HEK293 (cell line): Measurements from ENCODE around the gene KCNIP2.

Experiments
- CTCF ChIA-PET: fragments of 350-600 bp; formaldehyde crosslinking; extraction: SDS; loops from one replicate; lab custom pipeline; 2021; ENCODE audit warnings: antibody characterized with exemption; lab: Yijun Ruan, JAX
- POLR2A ChIA-PET: fragments of 300-600 bp; formaldehyde crosslinking; extraction: SDS; loops from one replicate; lab custom pipeline; 2020; ENCODE audit warnings: antibody characterized with exemption, inconsistent platforms; lab: Yijun Ruan, JAX
- H3K27ac ChIP-seq: fragments of 200-500 bp; sonication (Bioruptor generic); 2 replicates; pipeline ENCODE4 v1.5.1; 2014; ENCODE audit warnings: low read depth, low read length, control low read depth, inconsistent platforms; ENCODE audit errors: extremely low read depth
- H3K36me3 ChIP-seq, 2 experiments: fragments of 200-500 bp in 1 of 2; sonication (Bioruptor generic) in 1 of 2; 1 replicate in 1 of 2; 2 replicates in 1 of 2; pipeline ENCODE4 v1.5.1; 2014 to 2017; ENCODE audit warnings: inconsistent platforms in 2 of 2, low read length in 2 of 2; ENCODE audit not compliant: control insufficient read depth in 2 of 2, insufficient read depth in 1 of 2
- H3K4me1 ChIP-seq: fragments of 200-500 bp; sonication (Bioruptor generic); 2 replicates; pipeline ENCODE4 v1.5.1; 2014; ENCODE audit warnings: mild to moderate bottlenecking, low read length, inconsistent platforms; ENCODE audit not compliant: control insufficient read depth, insufficient read depth
- H3K4me3 ChIP-seq: 2 replicates; pipeline ENCODE4 v1.5.1; 2011; ENCODE audit warnings: low read depth, mild to moderate bottlenecking, control low read depth, low read length, moderate library complexity
- H3K9me3 ChIP-seq: fragments of 200-500 bp; sonication (Bioruptor generic); 2 replicates; pipeline ENCODE4 v1.5.1; 2014; ENCODE audit warnings: low read depth, low read length, inconsistent platforms; ENCODE audit not compliant: control insufficient read depth, insufficient read depth
- HIC1 ChIP-seq: fragments of 450-650 bp; formaldehyde crosslinking; IDR thresholded peaks from 2 replicates; pipeline ENCODE4 v1.5.1; 2016; ENCODE audit warnings: missing biosample characterization, missing genetic modification characterization
- IKZF3 ChIP-seq: fragments of 450-650 bp; IDR thresholded peaks from 2 replicates; pipeline ENCODE4 v1.5.0; 2018; ENCODE audit warnings: missing biosample characterization, mild to moderate bottlenecking, missing genetic modification characterization, moderate library complexity
- MZF1 ChIP-seq: fragments of 450-650 bp; formaldehyde crosslinking; IDR thresholded peaks from 2 replicates; pipeline ENCODE4 v1.5.1; 2017; ENCODE audit warnings: missing biosample characterization, missing genetic modification characterization, borderline replicate concordance
- RBAK ChIP-seq: fragments of 450-650 bp; formaldehyde crosslinking; IDR thresholded peaks from 2 replicates; pipeline ENCODE4 v1.5.1; 2016; ENCODE audit warnings: missing biosample characterization, missing genetic modification characterization
- SCRT1 ChIP-seq: fragments of 450-650 bp; formaldehyde crosslinking; IDR thresholded peaks from 2 replicates; pipeline ENCODE4 v1.5.1; 2016; ENCODE audit warnings: missing biosample characterization, missing genetic modification characterization, borderline replicate concordance
- SCRT2 ChIP-seq: fragments of 450-650 bp; formaldehyde crosslinking; IDR thresholded peaks from 2 replicates; pipeline ENCODE4 v1.5.1; 2016; ENCODE audit warnings: missing biosample characterization, missing genetic modification characterization
- SP2 ChIP-seq: fragments of 450-650 bp; formaldehyde crosslinking; IDR thresholded peaks from 2 replicates; pipeline ENCODE4 v1.5.1; 2016; ENCODE audit warnings: missing biosample characterization, missing genetic modification characterization
- SP3 ChIP-seq: fragments of 450-650 bp; formaldehyde crosslinking; IDR thresholded peaks from 2 replicates; pipeline ENCODE4 v1.5.1; 2016; ENCODE audit warnings: missing biosample characterization, missing genetic modification characterization
- ZBTB44 ChIP-seq: fragments of 450-650 bp; IDR thresholded peaks from 2 replicates; pipeline ENCODE4 v1.5.1; 2018; ENCODE audit warnings: missing biosample characterization, mild to moderate bottlenecking, missing genetic modification characterization
- ZNF112 ChIP-seq: fragments of 450-650 bp; formaldehyde crosslinking; IDR thresholded peaks from 2 replicates; pipeline ENCODE4 v1.5.0; 2017; ENCODE audit warnings: missing biosample characterization, missing genetic modification characterization
- ZNF24 ChIP-seq: fragments of 450-650 bp; formaldehyde crosslinking; IDR thresholded peaks from 2 replicates; pipeline ENCODE4 v1.5.1; 2016; ENCODE audit warnings: missing biosample characterization, missing genetic modification characterization
- ZNF335 ChIP-seq: fragments of 450-650 bp; formaldehyde crosslinking; conservative IDR thresholded peaks from 2 replicates; pipeline ENCODE4 v1.5.1; 2016; ENCODE audit warnings: missing biosample characterization, missing genetic modification characterization
- ZNF341 ChIP-seq: fragments of 450-650 bp; formaldehyde crosslinking; IDR thresholded peaks from 2 replicates; pipeline ENCODE4; 2016; ENCODE audit warnings: low read depth, missing biosample characterization, missing genetic modification characterization
- ZNF354C ChIP-seq: fragments of 450-650 bp; formaldehyde crosslinking; IDR thresholded peaks from 2 replicates; pipeline ENCODE4 v1.5.1; 2016; ENCODE audit warnings: missing biosample characterization, missing genetic modification characterization, low read depth, borderline replicate concordance
- ZNF600 ChIP-seq: fragments of 450-650 bp; formaldehyde crosslinking; IDR thresholded peaks from 2 replicates; pipeline ENCODE4 v1.5.1; 2016; ENCODE audit warnings: missing biosample characterization, missing genetic modification characterization
- ZNF704 ChIP-seq: fragments of 450-650 bp; formaldehyde crosslinking; IDR thresholded peaks from 2 replicates; pipeline ENCODE4 v1.5.1; 2016; ENCODE audit warnings: missing biosample characterization, missing genetic modification characterization
- ZNF707 ChIP-seq: fragments of 450-650 bp; formaldehyde crosslinking; IDR thresholded peaks from 2 replicates; pipeline ENCODE4 v1.5.1; 2016; ENCODE audit warnings: missing biosample characterization, missing genetic modification characterization
- ZNF777 ChIP-seq: fragments of 450-650 bp; formaldehyde crosslinking; IDR thresholded peaks from 2 replicates; pipeline ENCODE4 v1.5.1; 2017; ENCODE audit warnings: missing biosample characterization, missing genetic modification characterization, borderline replicate concordance
- ZSCAN18 ChIP-seq: fragments of 450-650 bp; formaldehyde crosslinking; IDR thresholded peaks from 2 replicates; pipeline ENCODE4 v1.5.1; 2016; ENCODE audit warnings: missing biosample characterization, missing genetic modification characterization
- TF ChIP-seq, protein P1 (sequence below): fragments of 450-650 bp; IDR thresholded peaks from 2 replicates; pipeline ENCODE4 v1.5.1; 2018; ENCODE audit warnings: missing biosample characterization, missing genetic modification characterization

The KCNIP2 gene

GRCh38 chr10:101781984-101782810 is 61.4 kb downstream of the KCNIP2 start:
- ChIA-PET POLR2A (interaction anchor here (2.8 kb wide), 1 partner anchor 36 kb away, joined by 16 read pairs; the partner anchor contains the start of gene OGA), CTCF (interaction anchor here (0.6 to 8.1 kb wide), 24 partner anchors 10 to 621 kb away, joined by 3 to 203 read pairs (median 6); partner anchors contain the start of genes DPCD, OGA and POLL)
- peaks cover 18% of the 10 kb centered on the region for H3K4me1 ChIP-seq
- H3K4me3 ChIP-seq = peak overlapping the region; percentile 81
- peaks cover 14 to 41% of the 10 kb centered on the region in 2 experiments for H3K36me3 ChIP-seq
- H3K9me3 ChIP-seq = no peaks in the 10 kb centered on the region
- TF ChIP-seq MZF1 (tag by site-specific recombination) (peak; percentile 78; the same call in 1 of the 2 replicates), SCRT1 (tag by site-specific recombination) (peak; percentile 71; the same call in 1 of the 2 replicates), ZNF777 (tag by site-specific recombination) (no peak), SCRT2 (tag by site-specific recombination) (peak; percentile 97), ZNF341 (tag by site-specific recombination) (no peak), ZSCAN18 (tag by site-specific recombination) (no peak), ZNF704 (tag by site-specific recombination) (no peak), SP2 (tag by site-specific recombination) (peak; percentile 19; the same call in 1 of the 2 replicates), RBAK (no peak), ZNF354C (tag by site-specific recombination) (no peak), ZNF112 (no peak), IKZF3 (tag by site-specific recombination) (no peak), SP3 (tag by site-specific recombination) (peak; percentile 15; the same call in 1 of the 2 replicates), ZNF600 (no peak), ZNF707 (tag by site-specific recombination) (no peak)
- TF ChIP-seq, protein P1, sequence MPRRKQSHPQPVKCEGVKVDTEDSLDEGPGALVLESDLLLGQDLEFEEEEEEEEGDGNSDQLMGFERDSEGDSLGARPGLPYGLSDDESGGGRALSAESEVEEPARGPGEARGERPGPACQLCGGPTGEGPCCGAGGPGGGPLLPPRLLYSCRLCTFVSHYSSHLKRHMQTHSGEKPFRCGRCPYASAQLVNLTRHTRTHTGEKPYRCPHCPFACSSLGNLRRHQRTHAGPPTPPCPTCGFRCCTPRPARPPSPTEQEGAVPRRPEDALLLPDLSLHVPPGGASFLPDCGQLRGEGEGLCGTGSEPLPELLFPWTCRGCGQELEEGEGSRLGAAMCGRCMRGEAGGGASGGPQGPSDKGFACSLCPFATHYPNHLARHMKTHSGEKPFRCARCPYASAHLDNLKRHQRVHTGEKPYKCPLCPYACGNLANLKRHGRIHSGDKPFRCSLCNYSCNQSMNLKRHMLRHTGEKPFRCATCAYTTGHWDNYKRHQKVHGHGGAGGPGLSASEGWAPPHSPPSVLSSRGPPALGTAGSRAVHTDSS = peak; percentile 84
- TF ChIP-seq, all 188 proteins: peak for 6
- peak overlapping the region; percentile 37; the same call in 1 of the 2 replicates for H3K27ac ChIP-seq

GRCh38 chr10:101781655-101781983 is 62.0 kb downstream of the KCNIP2 start:
- POLR2A ChIA-PET = interaction anchor here (0.6 to 1.3 kb wide), 5 partner anchors 12 to 193 kb away, joined by 3 to 11 read pairs (median 3); partner anchors contain the start of genes DPCD, OGA and POLL
- Histone ChIP-seq H3K4me1 (peaks cover 18% of the 10 kb centered on the region), H3K4me3 (no peak overlapping the region)

More at GRCh38 chr10:101781655-101781983, 62.0 kb downstream of the KCNIP2 start:
- Histone ChIP-seq H3K9me3 (no peaks in the 10 kb centered on the region), H3K36me3 (peaks cover 8 to 35% of the 10 kb centered on the region in 2 experiments), H3K27ac (no peak overlapping the region)
- CTCF ChIA-PET = interaction anchor here (0.5 to 8.1 kb wide), 52 partner anchors 8 to 1355 kb away, joined by 3 to 203 read pairs (median 4); partner anchors contain the start of genes DPCD, OGA and POLL
- TF ChIP-seq ZBTB44 (tag by site-specific recombination) = no peak
- TF ChIP-seq ZNF335 = no peak
- TF ChIP-seq HIC1 = no peak
- TF ChIP-seq SCRT1 (tag by site-specific recombination) = no peak
- TF ChIP-seq, protein P1 = peak; percentile 75
- no peak for TF ChIP-seq ZNF24
